NB4 (cell line): ENCODE data around the gene POLD1.

Experiments
- CTCF ChIP-seq: IDR thresholded peaks from one replicate; pipeline ENCODE4 v1.5.1; 2012; ENCODE audit warnings: low read depth, low read length
- MAX ChIP-seq: IDR thresholded peaks from 2 replicates; pipeline ENCODE4 v1.6.1; 2011; ENCODE audit warnings: low read depth, low read length

GRCh38 chr19:50352242-50352641, 31.9 kb upstream of the POLD1 start:
- TF ChIP-seq CTCF, result no peak
- no peak for TF ChIP-seq MAX
